Body of pancreas (tissue), 4 donors: Measurements from ENCODE around the gene SUSD3.

Source experiments
- POLR2A ChIP-seq, 3 donors: fragments of 450-650 bp; IDR thresholded peaks; one replicate each; pipeline ENCODE4 v1.6.1; 2016; ENCODE audit warnings: antibody characterized with exemption in 3 of 3, mild to moderate bottlenecking in 2 of 3
- TF ChIP-seq, protein P1 (sequence below), 7 experiments: fragments of 450-650 bp in 4 of 7; fragments of 200-600 bp in 3 of 7; sonication (generic) in 3 of 7; IDR thresholded peaks; one replicate each; pipeline ENCODE4 v1.5.1; 2016 to 2019; ENCODE audit warnings: antibody characterized with exemption in 7 of 7

DNA sequence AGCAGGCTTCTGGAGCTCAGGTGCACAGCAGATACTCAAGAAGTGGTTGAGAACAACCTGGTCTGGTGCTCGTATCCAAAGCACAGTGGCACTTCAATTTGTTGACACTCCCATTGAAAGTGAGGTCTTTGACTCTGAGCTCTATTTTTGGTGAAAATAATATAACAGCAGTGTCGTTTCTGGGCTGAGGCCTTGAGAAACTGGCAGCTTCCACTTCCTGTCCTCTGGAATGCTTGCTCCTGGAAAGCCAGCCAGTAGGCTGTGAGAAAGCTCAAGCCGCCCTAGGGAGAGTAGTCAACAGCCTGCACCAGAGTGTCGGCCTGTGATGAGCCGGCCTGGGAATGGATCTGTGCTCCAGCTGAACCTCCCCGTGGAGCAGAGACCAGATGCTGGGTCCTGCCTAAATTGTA, 6.8 kb upstream of the SUSD3 start:
- TF ChIP-seq, protein P1, sequence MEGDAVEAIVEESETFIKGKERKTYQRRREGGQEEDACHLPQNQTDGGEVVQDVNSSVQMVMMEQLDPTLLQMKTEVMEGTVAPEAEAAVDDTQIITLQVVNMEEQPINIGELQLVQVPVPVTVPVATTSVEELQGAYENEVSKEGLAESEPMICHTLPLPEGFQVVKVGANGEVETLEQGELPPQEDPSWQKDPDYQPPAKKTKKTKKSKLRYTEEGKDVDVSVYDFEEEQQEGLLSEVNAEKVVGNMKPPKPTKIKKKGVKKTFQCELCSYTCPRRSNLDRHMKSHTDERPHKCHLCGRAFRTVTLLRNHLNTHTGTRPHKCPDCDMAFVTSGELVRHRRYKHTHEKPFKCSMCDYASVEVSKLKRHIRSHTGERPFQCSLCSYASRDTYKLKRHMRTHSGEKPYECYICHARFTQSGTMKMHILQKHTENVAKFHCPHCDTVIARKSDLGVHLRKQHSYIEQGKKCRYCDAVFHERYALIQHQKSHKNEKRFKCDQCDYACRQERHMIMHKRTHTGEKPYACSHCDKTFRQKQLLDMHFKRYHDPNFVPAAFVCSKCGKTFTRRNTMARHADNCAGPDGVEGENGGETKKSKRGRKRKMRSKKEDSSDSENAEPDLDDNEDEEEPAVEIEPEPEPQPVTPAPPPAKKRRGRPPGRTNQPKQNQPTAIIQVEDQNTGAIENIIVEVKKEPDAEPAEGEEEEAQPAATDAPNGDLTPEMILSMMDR (IDR thresholded peaks at IDR 0.05), result no peak
- TF ChIP-seq POLR2A (IDR thresholded peaks at IDR 0.05), result no peak
